ENCODE results near the gene HOXB5.

- TF ChIP-seq POLR2A (IDR thresholded peaks at IDR 0.05) (no peak), CTCF (IDR thresholded peaks at IDR 0.05) (no peak)
These were observed 2.1 kb downstream of the HOXB5 start for GRCh38 chr17:48591255-48592056.

Data from testis (tissue), 2 donors.